Omental fat pad (tissue), 4 donors: Measurements from ENCODE around the gene TOLLIP. TPM values are rescaled to one million over a fixed set of nuclear protein-coding genes. Genes with fewer than 3 reads are reported as not detected.

Source experiments
- ATAC-seq: fragments of 150-250 bp; one replicate; pipeline ENCODE4 v1.9.1; 2016; ENCODE audit warnings: mild to moderate bottlenecking, moderate library complexity; ENCODE audit not compliant: low FRiP score
- DNase-seq: peaks from one replicate; pipeline ENCODE4 v3.0.0-alpha.2; 2019; ENCODE audit warnings: low spot score
- CTCF ChIP-seq, 3 donors: fragments of 450-650 bp; IDR thresholded peaks; one replicate each; pipeline ENCODE4 v1.5.1; 2016 to 2017; ENCODE audit warnings: antibody characterized with exemption in 3 of 3, mild to moderate bottlenecking in 3 of 3, moderate library complexity in 2 of 3
- total RNA-seq, 4 donors: library from RNA; depleted of rRNA; stranded (reverse); fragments of >200 nt; gene quantifications; one replicate each; pipeline ENCODE4 v1.1.0, GENCODE V29; 2016

TOLLIP gene
- total RNA-seq, 4 donors from 2014 or later = 33.6 to 52.8 (median 39.9) TPM

GRCh38 chr11:1233351-1234053 is 75.9 kb downstream of the TOLLIP start:
- DNase-seq (no peak), ATAC-seq (no peak)
- TF ChIP-seq CTCF (IDR thresholded peaks at IDR 0.05) = no peak

GRCh38 chr11:1232883-1233321 is 76.5 kb downstream of the TOLLIP start:
- ATAC-seq (no peak), DNase-seq (no peak)

DNA sequence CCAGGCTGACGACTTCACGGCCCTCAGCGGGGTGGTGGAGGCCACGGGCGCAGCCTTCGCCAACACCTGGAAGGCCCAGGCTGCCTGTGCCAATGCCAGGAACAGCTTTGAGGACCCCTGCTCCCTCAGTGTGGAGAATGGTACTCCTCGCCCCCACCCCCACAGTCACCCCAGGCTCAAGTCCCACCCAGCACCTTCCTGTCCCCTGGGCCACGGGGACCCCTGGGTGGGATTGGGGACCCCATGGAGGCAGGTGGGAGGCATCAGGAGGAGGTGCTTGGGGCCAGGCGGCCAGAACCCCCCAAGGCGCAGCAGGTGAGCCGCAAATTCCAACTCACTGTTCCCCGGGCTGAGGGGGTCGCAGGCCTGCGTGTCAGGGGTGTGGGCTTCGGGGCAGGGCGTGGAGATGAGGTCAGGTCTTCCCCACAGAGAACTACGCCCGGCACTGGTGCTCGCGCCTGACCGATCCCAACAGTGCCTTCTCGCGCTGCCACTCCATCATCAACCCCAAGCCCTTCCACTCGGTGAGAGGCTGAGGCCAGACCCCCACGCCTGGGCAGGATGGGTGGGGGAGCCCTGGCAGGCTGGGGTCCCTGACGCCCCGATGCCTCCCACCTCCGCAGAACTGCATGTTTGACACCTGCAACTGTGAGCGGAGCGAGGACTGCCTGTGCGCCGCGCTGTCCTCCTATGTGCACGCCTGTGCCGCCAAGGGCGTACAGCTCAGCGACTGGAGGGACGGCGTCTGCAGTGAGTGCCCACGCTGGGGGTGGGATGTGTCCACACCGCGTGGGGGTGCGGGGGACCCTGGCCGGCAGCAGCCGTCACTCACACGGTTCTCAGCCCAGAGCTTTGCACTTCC is 77.2 kb downstream of the TOLLIP start:
- DNase-seq = no peak
- no peak for ATAC-seq
- TF ChIP-seq CTCF (IDR thresholded peaks at IDR 0.05) = no peak

More at GRCh38 chr11:1232883-1233321, 76.5 kb downstream of the TOLLIP start:
- TF ChIP-seq CTCF (IDR thresholded peaks at IDR 0.05) = no peak

DNA sequence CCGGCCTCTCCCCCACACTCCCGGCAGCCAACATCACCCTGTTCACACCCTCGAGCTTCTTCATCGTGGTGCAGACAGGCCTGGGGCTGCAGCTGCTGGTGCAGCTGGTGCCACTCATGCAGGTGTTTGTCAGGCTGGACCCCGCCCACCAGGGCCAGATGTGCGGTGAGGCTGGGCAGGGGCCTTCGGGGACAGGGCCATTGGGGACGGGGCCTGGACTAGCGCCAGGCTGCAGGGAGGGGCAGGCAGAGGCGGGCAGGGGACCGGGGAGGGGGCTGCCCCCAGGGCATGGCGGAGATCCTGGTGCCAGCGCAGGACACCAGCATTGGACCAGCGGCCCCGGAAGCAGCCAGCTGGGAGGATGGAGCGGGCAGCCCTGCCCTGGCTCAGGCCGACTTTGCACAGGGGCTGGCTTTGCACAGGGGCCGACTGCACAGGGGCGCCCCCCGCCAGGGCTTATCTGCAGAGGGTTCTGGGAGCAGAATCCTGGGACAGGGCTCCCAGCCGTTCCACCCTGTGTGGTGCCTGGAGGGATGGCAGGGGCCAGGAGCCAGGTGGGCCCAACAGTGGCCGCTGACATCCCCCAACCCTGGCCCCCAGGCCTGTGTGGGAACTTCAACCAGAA is 77.9 kb downstream of the TOLLIP start:
- no peak for DNase-seq
- ATAC-seq = no peak
- TF ChIP-seq CTCF (IDR thresholded peaks at IDR 0.05) = no peak

DNA sequence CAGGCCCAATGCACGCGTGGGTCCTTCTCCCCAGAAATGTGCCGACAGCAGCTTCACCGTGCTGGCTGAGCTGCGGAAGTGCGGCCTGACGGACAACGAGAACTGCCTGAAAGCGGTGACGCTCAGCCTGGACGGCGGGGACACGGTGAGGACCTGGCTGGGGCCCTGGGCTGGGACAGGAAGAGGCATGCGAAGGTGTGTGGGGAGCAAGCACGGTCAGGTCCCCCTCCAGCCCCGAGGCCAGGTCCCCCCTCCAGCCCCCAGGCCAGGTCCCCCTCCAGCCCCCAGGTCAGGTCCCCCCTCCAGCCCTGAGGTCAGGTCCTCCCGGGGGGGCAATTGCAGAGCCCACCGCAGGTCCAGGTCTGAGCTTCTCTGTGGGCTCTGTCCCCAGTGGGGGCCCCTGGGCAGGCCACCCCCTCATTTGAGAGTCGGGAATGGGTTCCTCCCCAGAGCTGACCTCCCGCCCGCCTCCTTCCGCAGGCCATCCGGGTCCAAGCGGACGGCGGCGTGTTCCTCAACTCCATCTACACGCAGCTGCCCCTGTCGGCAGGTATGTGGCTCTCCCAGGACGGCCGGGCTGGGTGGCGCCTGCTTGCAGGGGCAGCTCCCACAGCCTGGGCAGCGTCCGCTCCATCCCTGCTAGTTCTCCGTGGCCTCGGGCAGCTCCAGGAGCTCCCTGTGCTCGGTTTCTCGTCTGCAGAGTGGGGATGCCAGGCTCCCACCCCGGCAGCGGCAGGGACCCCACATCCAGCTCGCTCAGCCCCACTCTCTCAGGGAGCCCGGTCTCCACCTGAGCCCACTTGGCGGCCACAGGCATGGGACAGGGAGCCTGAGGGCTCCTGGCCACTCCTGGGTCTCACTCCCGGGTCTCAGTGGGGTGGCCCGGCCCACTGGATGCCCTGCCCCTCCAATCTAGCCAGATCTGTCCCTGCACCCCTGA is 78.7 kb downstream of the TOLLIP start:
- ATAC-seq (no peak), DNase-seq (no peak)
- no peak for TF ChIP-seq CTCF (IDR thresholded peaks at IDR 0.05)

DNA sequence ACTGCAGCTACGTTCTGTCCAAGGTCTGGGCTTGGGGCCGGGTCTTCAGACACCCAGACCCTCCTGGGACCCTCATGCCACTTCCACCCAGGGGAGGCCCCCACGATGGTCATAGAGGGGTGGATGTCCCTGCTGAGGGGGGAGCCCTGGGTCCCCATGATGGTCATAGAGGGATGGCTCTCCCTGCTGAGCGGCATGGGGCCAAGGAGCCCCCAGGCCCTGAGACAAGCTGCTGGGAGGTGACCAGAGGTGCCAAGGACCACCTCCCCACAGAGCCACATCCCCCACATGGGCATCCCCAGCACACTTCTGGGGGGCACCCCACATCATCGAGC is 79.3 kb downstream of the TOLLIP start:
- no peak for ATAC-seq
- no peak for TF ChIP-seq CTCF (IDR thresholded peaks at IDR 0.05)
- no peak for DNase-seq
